Measurements from ENCODE around the gene PABPN1L.
"Not testable (repeated sequence)": the region's sequence is repeated elsewhere in the genome, so short reads cannot be mapped to it uniquely, and the experiment has no call there.

Gene PABPN1L

GRCh38 chr16:88901718-88902337 lies 35.4 kb upstream of the PABPN1L start:
- no peak for DNase-seq (ENCODE audit: low read depth)

- no peak for DNase-seq (ENCODE audit: low read depth)
Observed at GRCh38 chr16:88900662-88901052, 34.2 kb upstream of the PABPN1L start.

- no peak for DNase-seq (ENCODE audit: low read depth)
Observed at GRCh38 chr16:88899901-88900661, 33.6 kb upstream of the PABPN1L start.

GRCh38 chr16:88897696-88898425 lies 31.4 kb upstream of the PABPN1L start:
- no peak for DNase-seq (ENCODE audit: low read depth)

- DNase-seq (ENCODE audit: low read depth), result no peak
Observed at GRCh38 chr16:88896238-88897070, 30.0 kb upstream of the PABPN1L start.

- DNase-seq (ENCODE audit: low read depth), result no peak
Observed at GRCh38 chr16:88895335-88895734, 28.9 kb upstream of the PABPN1L start.

GRCh38 chr16:88894681-88895300 lies 28.3 kb upstream of the PABPN1L start:
- DNase-seq (ENCODE audit: low read depth), result no peak

- not testable (repeated sequence) for DNase-seq (ENCODE audit: low read depth)
Observed at GRCh38 chr16:88894266-88894665, 27.8 kb upstream of the PABPN1L start.

GRCh38 chr16:88893127-88893968 lies 26.9 kb upstream of the PABPN1L start:
- DNase-seq (ENCODE audit: low read depth), result no peak

- DNase-seq (ENCODE audit: low read depth), result no peak
Observed at GRCh38 chr16:88892065-88892464, 25.6 kb upstream of the PABPN1L start.

GRCh38 chr16:88891083-88891482 lies 24.6 kb upstream of the PABPN1L start:
- no peak for DNase-seq (ENCODE audit: low read depth)

GRCh38 chr16:88889702-88890352 lies 23.4 kb upstream of the PABPN1L start:
- DNase-seq (ENCODE audit: low read depth), result not testable (repeated sequence)

GRCh38 chr16:88888461-88889387 lies 22.3 kb upstream of the PABPN1L start:
- DNase-seq (ENCODE audit: low read depth), result no peak

GRCh38 chr16:88888057-88888456 lies 21.6 kb upstream of the PABPN1L start:
- no peak for DNase-seq (ENCODE audit: low read depth)

GRCh38 chr16:88886845-88887521 lies 20.5 kb upstream of the PABPN1L start:
- DNase-seq (ENCODE audit: low read depth), result no peak

GRCh38 chr16:88886420-88886844 lies 20.0 kb upstream of the PABPN1L start:
- DNase-seq (ENCODE audit: low read depth), result no peak

GRCh38 chr16:88885693-88886280 lies 19.3 kb upstream of the PABPN1L start:
- DNase-seq (ENCODE audit: low read depth), result no peak
